PC-9 (cell line): ENCODE data around the gene EMILIN3. TPM values are rescaled to one million over a fixed set of nuclear protein-coding genes. Genes with fewer than 3 reads are reported as not detected.

Experiments
- BruUV-seq: library from RNA; stranded (reverse); fragments of 400-500 nt; replicated peaks from 2 replicates; lab custom pipeline; 2021; lab: Mats Ljungman, UMichigan
- CTCF ChIA-PET: fragments of 300-600 bp; sonication (Branson Sonifier 250); formaldehyde crosslinking; loops from one replicate; lab custom pipeline; 2022; ENCODE audit warnings: antibody characterized with exemption; lab: Charles Lee
- POLR2A ChIA-PET: fragments of 300-600 bp; sonication (Branson Sonifier 250); formaldehyde crosslinking; loops from one replicate; lab custom pipeline; 2022; ENCODE audit warnings: antibody characterized with exemption; ENCODE audit not compliant: unreplicated experiment; lab: Charles Lee
- DNase-seq, 2 experiments: peaks; one replicate each; pipeline versions ENCODE4 v3.0.0 to v3.0.0-alpha.2; 2015 to 2022; ENCODE audit warnings: mixed read lengths in 1 of 2
- H2AFZ ChIP-seq: fragments of 200-600 bp; sonication (generic); 2 replicates; pipeline ENCODE4 v1.8.1; 2017; ENCODE audit warnings: antibody characterized with exemption
- H3F3A ChIP-seq: fragments of 200-600 bp; sonication (generic); 2 replicates; pipeline ENCODE4 v1.8.1; 2017; ENCODE audit warnings: antibody characterized with exemption, mild to moderate bottlenecking, low read depth; ENCODE audit not compliant: insufficient read depth
- H3K27ac ChIP-seq: fragments of 200-600 bp; sonication (generic); 2 replicates; pipeline ENCODE4 v1.6.1; 2016; ENCODE audit warnings: mixed run types
- H3K27me3 ChIP-seq: fragments of 200-600 bp; sonication (generic); 2 replicates; pipeline ENCODE4 v1.6.1; 2016; ENCODE audit warnings: low read depth, mixed run types; ENCODE audit not compliant: insufficient read depth
- H3K36me3 ChIP-seq: fragments of 200-600 bp; sonication (generic); 2 replicates; pipeline ENCODE4 v1.6.1; 2016; ENCODE audit warnings: low read depth, mixed run types
- H3K4me1 ChIP-seq: fragments of 200-600 bp; sonication (generic); replicated peaks from 2 replicates; pipeline ENCODE4 v1.6.1; 2016; ENCODE audit warnings: mixed run types; ENCODE audit not compliant: insufficient read depth
- H3K4me2 ChIP-seq: fragments of 200-600 bp; sonication (generic); 2 replicates; pipeline ENCODE4 v1.6.1; 2017; ENCODE audit warnings: mixed run types
- H3K4me3 ChIP-seq: fragments of 200-600 bp; sonication (generic); 2 replicates; pipeline ENCODE4 v1.6.1; 2016; ENCODE audit warnings: mixed run types
- H3K79me2 ChIP-seq: fragments of 200-600 bp; sonication (generic); 2 replicates; pipeline ENCODE4 v1.6.1; 2017; ENCODE audit warnings: low read depth, mixed run types
- H3K9me2 ChIP-seq: fragments of 200-600 bp; sonication (generic); 2 replicates; pipeline ENCODE4 v1.8.1; 2017; ENCODE audit warnings: mild to moderate bottlenecking; ENCODE audit not compliant: insufficient read depth
- H3K9me3 ChIP-seq: fragments of 200-600 bp; sonication (generic); 2 replicates; pipeline ENCODE4 v1.8.1; 2016; ENCODE audit warnings: low read depth; ENCODE audit not compliant: insufficient read depth
- H4K20me1 ChIP-seq: fragments of 200-600 bp; sonication (generic); 2 replicates; pipeline ENCODE4 v1.8.1; 2017; ENCODE audit not compliant: insufficient read depth
- EZH2 ChIP-seq: fragments of 200-600 bp; sonication (generic); IDR thresholded peaks from 2 replicates; pipeline ENCODE4 v1.8.0; 2017; ENCODE audit warnings: antibody characterized with exemption, low read depth
- intact Hi-C: fragments of 100-400 bp; cut with micrococcal nuclease; formaldehyde crosslinking; loops from one replicate; pipeline ENCODE4 v1.10.0; 2022; ENCODE audit not compliant: unreplicated experiment
- total RNA-seq: library from RNA; stranded (reverse); gene quantifications from 2 replicates; pipeline ENCODE4 v1.2.3, GENCODE V29; 2021
- TF ChIP-seq, protein P1 (sequence below): fragments of 200-600 bp; sonication (generic); conservative IDR thresholded peaks from 2 replicates; pipeline ENCODE4 v1.6.1; 2017; ENCODE audit warnings: mixed run types, antibody characterized with exemption, mild to moderate bottlenecking, moderate library complexity

Gene EMILIN3
- total RNA-seq, 1 experiment from 2014 or later = not detected

GRCh38 chr20:41365777-41366545, 657 bp downstream of the EMILIN3 start:
- ChIA-PET POLR2A (no interaction called here), CTCF (no interaction called here)
- no peaks in the 10 kb centered on the region for H3F3A ChIP-seq
- TF ChIP-seq, protein P1, sequence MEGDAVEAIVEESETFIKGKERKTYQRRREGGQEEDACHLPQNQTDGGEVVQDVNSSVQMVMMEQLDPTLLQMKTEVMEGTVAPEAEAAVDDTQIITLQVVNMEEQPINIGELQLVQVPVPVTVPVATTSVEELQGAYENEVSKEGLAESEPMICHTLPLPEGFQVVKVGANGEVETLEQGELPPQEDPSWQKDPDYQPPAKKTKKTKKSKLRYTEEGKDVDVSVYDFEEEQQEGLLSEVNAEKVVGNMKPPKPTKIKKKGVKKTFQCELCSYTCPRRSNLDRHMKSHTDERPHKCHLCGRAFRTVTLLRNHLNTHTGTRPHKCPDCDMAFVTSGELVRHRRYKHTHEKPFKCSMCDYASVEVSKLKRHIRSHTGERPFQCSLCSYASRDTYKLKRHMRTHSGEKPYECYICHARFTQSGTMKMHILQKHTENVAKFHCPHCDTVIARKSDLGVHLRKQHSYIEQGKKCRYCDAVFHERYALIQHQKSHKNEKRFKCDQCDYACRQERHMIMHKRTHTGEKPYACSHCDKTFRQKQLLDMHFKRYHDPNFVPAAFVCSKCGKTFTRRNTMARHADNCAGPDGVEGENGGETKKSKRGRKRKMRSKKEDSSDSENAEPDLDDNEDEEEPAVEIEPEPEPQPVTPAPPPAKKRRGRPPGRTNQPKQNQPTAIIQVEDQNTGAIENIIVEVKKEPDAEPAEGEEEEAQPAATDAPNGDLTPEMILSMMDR = no peak
- no peak for TF ChIP-seq EZH2
- no peaks in the 10 kb centered on the region for H3K9me2 ChIP-seq
- BruUV-seq = no TSS peak
- H3K27ac ChIP-seq = no peak overlapping the region
- no peaks in the 10 kb centered on the region for H4K20me1 ChIP-seq
- H3K4me2 ChIP-seq = no peak overlapping the region
- intact Hi-C loops = no loop called here
- H3K9me3 ChIP-seq = no peaks in the 10 kb centered on the region
- H3K36me3 ChIP-seq = no peaks in the 10 kb centered on the region
- peaks cover under 1% of the 10 kb centered on the region; the same call in 1 of the 2 replicates for H3K27me3 ChIP-seq
- no peaks in the 10 kb centered on the region for H3K4me1 ChIP-seq
- no peak overlapping the region for H3K4me3 ChIP-seq
- no peak overlapping the region for H2AFZ ChIP-seq
- no peaks in the 10 kb centered on the region for H3K79me2 ChIP-seq
- DNase-seq = no peak

DNA sequence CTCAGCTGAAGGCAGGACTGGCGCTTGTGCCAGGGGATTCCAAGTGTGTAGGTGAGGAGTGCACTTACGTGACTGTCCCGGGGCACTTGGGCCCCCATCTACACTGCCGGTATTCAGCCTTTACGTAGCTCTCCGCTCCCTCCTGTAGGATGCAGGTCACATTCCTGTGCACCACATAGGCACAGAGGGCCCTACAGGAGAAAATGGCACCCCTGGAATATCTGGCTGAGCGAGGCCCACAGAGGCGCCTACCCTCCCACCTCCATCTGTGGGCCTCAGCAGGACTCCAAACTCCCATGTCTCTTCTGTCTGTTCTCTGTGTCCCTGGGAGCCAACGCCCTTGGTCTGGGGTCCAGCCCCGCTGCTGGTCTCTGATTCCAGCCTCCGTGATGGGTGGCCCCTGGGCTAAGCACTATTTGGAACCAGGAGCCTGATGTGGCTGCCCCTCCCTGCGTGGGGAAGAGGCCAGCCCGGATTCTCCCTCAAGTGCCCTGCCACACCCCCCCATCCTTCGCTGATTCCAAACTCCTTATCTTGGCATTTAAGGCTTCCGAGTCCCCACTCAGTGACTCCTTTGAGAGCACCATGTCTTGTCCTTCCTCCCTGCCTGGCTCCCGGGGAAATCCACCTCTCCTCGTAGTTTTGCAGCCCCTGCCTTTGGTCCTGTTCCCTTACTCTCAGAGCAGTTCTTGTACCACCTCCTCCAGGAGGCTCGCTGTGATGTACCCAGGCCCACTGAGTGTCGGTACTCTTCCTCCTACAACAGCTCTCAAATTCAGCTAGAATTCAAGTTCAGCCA, 1.5 kb downstream of the EMILIN3 start:
- no peaks in the 10 kb centered on the region for H3F3A ChIP-seq
- POLR2A ChIA-PET = no interaction called here
- H3K79me2 ChIP-seq = no peaks in the 10 kb centered on the region
- TF ChIP-seq, protein P1 = no peak
- no peak for TF ChIP-seq EZH2
- no TSS peak for BruUV-seq
- H2AFZ ChIP-seq = no peak overlapping the region
- no peaks in the 10 kb centered on the region for H4K20me1 ChIP-seq
- H3K4me1 ChIP-seq = no peaks in the 10 kb centered on the region
- no peaks in the 10 kb centered on the region for H3K36me3 ChIP-seq
- no peak for DNase-seq
- H3K4me2 ChIP-seq = no peak overlapping the region
- H3K9me3 ChIP-seq = no peaks in the 10 kb centered on the region
- CTCF ChIA-PET = no interaction called here
- no peak overlapping the region for H3K27ac ChIP-seq
- intact Hi-C loops = no loop called here
- H3K27me3 ChIP-seq = no peaks in the 10 kb centered on the region; the same call in 1 of the 2 replicates
- H3K4me3 ChIP-seq = no peak overlapping the region
- no peaks in the 10 kb centered on the region for H3K9me2 ChIP-seq

DNA sequence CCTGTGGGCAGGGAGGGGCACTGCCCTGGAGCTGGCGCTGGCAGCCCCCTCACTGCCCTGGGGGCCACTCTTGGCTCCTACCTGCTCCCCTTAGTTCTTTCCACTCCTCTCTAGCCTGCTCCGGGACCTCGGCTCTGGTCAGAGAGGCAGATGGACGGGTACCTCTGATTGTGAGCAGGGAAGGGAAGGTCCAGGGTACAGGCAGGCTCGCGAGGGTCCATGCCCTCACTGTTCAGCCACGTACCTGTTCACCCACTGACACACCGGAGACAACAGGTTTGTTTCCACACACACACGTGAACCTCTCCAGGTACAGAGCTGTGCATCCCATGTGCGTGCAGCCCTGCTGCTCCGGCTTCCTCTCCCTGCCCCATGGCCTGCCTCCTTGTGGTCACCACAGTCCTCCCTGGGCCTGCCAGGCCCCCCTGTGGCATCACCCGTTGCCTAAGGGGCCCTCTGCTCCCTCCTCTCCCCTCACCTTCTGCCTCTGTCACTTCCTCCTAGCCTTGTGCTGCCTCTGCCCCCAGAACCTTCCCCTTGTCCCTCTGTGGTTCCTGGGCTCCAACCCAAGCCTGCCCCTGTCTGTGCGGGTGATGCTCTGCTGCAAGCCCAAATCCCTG, 2.3 kb downstream of the EMILIN3 start:
- no peaks in the 10 kb centered on the region for H3K36me3 ChIP-seq

More for the DNA sequence above, 2.3 kb downstream of the EMILIN3 start:
- H3K27me3 ChIP-seq = no peaks in the 10 kb centered on the region; the same call in 1 of the 2 replicates
- H3K4me2 ChIP-seq = no peak overlapping the region
- BruUV-seq = no TSS peak
- ChIA-PET POLR2A (no interaction called here), CTCF (no interaction called here)
- no peak overlapping the region for H3K4me3 ChIP-seq
- no peaks in the 10 kb centered on the region for H3K9me3 ChIP-seq
- H4K20me1 ChIP-seq = no peaks in the 10 kb centered on the region
- H3K4me1 ChIP-seq = no peaks in the 10 kb centered on the region
- H3K79me2 ChIP-seq = no peaks in the 10 kb centered on the region
- H3F3A ChIP-seq = no peaks in the 10 kb centered on the region
- TF ChIP-seq, protein P1 = no peak
- TF ChIP-seq EZH2 = no peak
- DNase-seq = no peak
- intact Hi-C loops = no loop called here
- H3K27ac ChIP-seq = no peak overlapping the region
- H3K9me2 ChIP-seq = no peaks in the 10 kb centered on the region
- H2AFZ ChIP-seq = no peak overlapping the region
